Activated T-helper 1 cell treated with anti-CD3 and anti-CD28 coated beads, Interleukin-2, amount 50 U/mL, for 16 hours (primary cell): ENCODE data around the gene HDAC7.
A peak's percentile ranks its signal among the peaks of the same experiment; 100 is the strongest.

Experiments used
- DNase-seq, 2 donors: peaks; one replicate each; pipeline ENCODE4 v3.0.0-alpha.2; 2020; ENCODE audit warnings: low read depth in 1 of 2, low spot score in 1 of 2

The HDAC7 gene

DNA sequence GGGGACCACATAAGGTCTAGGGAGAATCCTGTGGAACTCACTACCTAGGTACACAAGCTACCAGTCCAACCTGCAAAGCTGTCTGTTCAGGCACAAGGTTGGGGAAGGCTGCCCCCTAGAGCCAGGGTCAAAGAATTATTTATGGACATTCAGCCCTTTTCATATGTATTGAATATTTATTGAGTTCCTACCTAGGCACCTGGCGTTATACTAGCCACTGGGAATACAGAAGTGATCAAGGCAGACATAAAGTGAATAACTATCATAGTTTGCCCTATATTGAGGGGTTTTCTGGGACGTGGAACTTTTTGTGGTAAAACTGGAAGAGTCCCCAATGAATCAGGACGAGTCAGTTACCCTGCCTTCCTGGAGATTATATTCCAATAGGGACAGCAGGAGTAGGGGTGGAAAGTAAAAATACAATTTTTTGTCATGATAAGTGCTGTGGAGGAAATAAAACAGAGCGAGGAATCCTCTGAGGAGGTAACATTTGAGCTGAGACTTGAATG, 52.4 kb downstream of the HDAC7 start:
- peak; percentile 41 to 49 for DNase-seq

DNA sequence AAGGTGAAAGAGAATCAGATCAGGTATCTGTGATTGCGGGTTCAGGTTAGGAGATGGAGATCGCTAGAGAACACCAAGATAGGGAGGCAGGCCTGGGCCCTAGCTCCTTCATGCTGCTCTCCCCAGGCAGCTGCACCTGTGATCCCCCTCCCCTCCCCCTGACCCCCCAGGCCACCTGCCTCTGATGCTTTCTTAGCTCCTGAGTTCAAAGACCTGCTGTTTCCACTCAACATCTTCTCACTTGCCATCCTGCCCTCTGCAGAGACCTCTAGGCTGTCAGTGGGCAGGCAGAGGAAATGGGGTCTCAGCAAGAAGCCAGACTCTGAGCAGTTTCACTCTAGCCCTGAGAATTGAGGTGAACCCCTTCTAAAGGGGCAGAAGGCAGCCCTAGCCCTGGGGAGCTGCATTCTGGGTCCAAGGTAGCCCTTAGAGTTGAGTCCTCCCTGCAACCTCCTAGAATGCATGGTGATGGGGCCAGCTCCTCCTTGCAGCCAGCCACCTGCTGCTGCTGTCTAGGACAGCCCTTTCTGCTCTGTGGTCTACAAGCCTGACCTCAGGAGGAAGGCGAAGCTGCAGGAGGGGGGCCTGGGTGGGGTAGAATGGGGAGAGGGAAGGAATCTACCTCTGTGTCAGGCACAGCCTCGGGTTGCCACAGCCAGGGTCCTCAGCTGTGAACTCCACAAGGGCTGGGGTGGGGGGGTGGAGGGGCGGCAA, 53.0 kb downstream of the HDAC7 start:
- no peak for DNase-seq

DNA sequence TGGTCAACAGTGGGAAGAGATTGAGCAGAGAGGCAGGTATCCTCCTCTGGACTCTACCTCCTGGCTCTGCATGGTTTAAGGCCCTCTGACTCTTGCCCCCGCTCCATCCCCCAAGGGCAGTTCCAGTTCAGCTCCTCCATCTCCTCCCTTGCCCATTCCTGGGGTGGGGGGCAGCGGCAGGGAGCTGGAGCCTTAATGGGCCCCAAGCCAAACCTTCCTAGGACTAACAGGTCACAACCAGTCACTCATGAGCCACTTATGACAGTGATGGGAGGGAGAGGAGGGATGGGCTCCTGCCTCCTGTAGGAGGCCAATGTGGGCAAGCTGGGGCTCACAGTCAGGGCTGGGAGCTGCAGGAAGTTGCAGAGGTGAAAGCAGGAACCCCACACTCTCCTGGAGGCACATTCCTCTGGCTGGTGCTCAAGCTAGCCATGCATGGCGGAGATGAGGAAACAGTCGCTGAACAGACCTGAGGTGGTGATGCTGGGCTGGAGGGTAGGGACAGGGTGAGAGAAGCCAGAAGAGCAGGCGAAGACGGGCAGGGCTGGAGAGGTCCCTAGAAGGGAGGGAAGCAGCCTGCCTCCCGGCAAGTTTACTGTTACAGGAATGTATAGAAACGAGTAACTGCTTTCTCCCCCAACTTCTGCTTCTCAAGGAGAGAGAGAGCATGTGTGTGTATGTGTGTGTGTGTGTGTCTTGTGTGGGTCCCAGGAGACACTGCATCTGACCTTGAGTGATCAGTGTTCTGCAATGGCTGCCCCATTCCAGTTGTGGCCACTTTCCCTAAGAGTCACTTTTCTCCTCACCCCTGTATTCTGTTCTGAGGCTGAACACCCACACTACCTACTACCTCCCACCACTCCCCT, 56.0 kb downstream of the HDAC7 start:
- no peak for DNase-seq

DNA sequence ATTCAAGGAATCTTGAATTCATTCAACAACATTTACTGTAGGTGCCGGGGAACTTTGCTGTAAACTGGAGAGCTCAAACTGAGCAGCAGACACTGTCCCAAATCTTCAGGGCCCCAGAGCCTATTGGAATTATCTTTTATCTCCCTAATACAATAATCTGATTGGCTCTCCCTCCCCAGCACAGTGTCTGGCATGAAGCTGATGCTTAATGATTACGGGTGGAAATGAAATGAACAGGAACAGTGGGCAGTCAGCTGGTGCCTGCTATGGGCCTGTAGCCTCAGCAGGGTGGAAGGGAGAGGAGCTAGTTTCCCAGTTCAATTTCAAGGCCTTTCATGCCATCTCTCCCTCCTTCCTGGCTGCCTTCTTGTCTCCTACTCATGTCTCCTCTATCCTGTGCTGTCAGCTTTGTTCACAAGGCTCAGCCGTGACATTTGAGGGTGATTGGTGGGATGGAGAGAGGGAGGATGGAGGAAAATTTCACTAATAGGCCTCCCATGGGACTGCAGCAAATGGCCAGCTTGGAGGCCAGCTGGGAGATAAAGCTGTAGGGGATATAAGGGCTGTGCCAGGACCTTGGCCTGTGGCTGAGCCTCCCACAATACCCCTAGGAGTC, 56.7 kb downstream of the HDAC7 start:
- no peak for DNase-seq

DNA sequence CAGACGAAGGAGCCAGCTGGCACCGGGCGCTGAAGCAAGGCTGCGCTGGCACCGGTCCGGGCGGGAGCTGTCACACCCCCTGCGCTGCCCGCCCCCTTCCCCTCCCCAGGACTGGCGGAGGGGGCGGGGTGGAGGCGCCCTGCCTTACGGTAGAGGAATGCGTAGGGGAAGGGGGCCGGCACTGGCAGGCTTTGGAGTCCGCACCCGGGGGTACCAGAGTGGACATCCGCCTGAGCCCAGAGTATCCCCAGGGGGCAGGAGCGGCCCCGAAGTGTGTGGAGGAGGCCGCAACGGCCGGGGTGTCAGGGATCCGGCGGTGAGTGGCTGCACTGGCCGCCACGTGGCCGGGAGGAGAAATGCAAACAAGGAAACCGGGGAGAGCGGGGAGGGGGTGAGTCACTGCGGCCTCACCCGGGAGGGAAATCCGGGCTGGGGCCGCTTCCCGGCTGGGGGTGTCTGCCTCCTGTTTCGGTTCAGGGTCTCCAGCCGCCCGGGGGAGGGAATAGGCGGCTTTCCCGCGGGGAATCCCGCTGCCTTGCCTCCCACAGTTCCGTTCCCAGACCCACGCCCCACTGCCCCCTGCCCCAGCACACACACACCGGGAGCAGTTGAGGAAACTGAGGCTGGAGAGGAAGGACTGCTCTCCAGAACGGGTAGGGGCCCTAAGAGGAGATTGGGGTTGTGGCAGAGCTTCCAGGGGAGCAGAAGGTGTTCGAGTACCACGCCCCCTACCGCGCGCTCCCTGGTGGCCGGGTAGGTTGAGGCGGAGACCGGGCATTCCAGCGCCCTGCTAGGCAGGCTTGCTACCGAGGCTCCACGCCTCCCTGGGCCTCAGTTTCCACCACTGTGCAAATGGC, 60.6 kb downstream of the HDAC7 start, which contains the start of gene RAPGEF3:
TSS of gene RAPGEF3 (minus strand) at position 47 of the 857 bp plus-strand sequence. CDS start 324 bp downstream, outside the sequence.
- DNase-seq, result peak; percentile 35 to 58

DNA sequence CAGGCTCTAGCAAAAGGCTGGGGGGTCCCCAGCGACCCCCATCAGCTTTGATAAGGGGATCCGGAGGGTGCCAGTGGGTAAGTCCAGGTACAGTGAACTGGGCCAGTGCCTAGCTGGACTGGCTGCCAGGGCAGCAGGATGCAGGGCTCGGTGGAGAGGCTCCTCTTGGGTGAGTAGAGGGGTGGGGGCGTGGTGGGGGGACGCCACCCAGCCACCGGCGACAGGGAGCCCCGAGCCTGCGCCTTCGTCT, 61.2 kb downstream of the HDAC7 start:
- DNase-seq, result no peak

DNA sequence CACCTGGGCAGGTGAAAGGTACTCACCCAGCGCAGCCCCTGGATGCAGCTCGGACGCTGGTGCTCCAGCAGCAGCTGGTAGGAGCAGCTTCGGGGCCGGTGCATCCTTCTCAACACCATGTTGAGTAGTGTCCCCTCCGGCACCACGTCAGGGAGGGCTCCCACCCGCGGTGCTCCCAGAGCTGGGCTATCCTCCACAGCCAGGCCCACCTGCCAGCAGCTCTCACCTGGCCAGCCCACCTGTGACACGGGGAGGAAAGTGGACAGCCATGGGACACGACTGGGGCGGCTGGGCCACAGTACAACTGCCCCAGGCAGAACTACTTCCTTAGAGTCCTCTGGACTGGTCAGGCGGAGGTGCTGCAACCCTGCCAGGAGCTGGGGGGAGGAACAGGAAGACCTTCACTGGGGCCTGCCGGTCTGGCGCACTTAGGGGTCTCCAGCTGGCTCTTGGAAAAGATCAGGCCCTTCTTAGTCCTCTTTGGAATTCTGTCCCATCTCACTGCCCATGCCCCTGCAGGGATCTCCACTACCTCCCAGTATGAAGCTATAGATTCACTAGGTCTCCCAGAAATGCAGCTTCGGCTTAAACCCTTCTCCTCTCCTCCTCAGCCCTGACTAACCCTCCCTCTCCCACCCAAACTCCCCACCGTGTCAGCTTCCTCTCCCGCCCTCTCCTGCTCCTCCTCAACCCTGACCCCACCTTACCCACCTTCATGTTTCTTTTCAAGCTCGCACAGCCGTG, 61.7 kb downstream of the HDAC7 start:
- no peak for DNase-seq

DNA sequence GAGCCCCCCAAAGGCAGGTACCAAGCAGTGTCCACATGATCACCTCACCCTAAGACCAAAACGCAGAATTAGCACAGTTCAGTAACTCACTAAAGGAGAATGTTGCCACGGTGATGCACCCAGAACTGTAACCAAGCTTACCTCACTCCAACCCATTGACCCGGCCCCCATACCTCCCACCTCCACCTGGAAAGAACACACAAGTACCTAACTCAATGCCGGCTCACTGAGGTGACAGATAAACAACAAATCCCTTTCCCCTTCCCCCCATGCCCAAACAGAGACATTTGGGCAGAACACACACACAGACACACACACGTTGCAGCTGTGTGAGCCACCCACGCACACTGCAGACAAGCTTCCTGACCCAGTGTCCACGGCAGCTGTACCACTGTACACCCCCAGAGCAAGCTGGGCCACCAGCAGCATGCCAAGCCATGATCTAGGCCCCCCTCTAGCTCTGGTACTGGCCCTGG, 62.3 kb downstream of the HDAC7 start:
- no peak for DNase-seq

DNA sequence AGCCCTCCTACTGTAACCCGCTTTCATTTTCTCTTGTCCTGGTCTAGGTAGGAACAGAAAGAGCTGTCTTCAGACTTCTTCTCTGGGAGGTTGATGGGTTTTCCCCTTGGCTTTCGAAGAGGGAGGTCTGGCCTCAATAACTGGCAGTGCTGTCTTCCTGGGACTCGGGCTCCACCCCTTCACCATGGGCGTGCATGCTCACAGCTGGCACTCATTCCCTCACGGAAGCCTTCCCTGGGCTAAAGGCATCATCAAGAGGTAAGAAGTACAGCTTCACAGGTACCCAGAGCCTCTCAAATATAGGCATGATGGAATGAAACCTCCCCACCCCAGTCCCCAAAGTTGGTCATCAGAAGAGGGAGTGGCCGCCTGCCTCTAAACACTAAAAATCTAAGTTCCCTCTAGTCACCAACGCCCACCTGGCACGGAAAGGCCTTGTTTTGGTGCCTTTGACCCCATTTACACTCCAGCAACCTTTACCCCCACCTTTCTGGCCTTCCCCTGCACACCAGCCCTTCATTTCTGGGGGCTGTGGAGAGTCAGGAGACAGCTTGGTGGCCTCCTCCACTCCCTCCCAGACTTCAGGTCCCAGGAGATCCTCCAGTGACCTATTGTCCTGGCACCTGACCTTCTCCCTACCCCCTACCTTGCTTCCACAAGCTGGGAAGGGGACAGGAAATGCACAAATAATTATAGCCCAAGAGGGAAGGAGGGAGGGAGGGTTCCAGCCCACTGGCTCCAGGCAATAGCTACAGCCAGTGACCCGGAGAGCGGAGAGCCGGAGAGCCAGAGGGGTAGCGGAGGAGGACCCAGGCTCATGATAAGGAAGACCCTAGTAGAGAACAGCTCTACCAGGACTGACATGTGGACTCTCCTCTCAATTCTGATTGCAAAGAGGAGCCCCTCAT, 63.8 kb downstream of the HDAC7 start:
- no peak for DNase-seq

DNA sequence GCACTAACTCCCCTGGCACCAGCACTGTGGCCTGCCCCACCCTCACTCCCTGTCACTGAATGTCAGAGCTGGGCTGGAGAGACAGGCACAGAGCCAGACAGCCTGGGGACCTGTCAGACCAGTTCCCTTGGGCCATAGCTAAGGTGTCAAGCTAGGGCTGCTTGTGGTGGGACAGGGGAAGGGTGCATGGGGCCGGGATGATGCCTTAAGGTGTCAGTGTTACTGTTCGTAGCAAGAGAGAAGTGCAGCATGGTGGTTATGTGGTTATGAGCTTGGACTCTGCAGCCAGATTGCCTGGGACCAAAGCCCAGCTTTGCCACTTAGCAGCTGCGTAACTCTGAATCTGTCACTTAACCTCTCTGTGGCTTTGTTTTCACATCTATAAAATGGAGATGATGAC, 64.8 kb downstream of the HDAC7 start:
- no peak for DNase-seq

DNA sequence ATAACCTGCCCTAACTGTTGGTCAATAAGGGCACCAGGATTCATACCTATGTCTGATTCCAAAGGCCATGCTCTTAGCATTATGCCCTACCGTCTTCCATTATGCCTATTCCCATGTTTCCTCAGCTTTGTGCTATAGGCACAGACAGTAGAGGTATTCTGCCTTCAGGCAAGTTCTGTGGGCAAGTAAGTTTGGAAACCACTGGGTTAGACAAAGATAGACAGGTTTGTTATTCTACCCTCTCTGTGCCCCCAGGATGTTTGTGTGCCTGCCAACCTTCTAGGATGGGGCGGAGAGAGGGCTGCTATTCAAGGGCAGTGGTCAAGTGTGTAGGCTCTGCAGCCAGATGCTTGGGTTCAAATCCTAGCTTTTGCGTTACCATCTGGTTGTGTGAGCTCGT, 65.6 kb downstream of the HDAC7 start:
- DNase-seq, result no peak

DNA sequence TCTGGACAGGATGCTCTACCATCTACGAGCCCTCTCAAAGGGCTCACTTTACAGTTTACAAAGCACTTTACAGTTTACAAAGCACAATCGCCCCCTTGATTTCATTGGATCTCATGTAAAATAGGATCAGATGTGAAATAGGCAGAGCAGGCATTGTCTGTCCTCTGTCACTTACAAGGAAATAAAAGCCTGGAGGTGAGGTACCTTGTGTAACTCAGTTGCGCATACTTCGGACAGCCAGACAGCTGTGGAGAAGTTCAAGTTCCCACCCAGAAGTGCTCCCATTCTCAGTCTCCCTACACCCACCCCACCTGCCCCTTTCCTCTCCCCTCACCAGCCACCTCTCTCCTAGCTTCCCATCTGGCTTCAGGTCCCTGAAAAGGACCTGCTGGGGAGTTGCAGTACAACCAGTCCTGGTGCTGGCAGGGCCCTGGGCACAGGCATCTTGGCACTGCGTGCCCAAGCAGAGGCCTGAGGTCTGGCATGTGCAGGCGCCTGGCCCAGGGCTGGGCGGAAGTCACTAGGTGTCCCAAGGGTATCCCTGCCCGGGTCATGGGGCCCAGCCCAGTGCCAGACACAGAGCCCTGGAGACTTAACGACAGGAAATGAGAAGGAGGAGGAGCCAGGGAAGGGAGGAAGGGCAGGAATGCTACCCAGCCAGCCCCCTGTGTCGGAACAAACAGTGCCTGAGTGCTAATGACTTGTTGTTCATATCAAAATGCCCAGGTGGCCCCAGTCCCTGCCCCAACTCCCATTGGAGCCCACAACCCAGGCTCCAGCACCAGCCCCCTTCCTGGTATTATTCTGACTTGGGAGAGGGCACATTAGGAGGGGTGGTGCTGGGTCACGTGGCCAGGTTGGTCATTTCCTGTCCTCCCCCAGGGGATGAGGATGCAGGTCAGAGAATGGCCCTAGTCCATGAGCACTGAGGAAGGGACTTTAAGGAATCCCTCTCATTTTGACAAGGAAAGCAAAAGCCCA, 66.4 kb downstream of the HDAC7 start:
- no peak for DNase-seq

DNA sequence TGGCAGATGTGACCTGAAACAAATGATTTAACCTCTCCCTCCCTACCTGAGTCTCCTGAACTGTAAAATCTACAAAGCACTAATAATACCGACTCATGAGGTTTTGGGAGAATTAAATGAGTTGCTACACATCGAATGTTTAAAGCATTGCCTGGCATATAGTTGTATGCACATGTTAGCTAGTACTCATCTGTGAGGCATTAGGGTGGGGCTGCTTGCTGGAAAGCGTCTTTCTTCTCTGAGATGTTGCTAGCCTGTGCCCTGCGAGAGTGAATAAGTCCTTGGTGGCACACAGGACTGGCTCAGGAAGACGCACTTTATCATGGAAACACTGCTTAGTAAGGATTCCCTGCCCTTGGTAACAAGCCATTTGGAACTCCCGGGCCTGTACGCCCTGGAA, 67.2 kb downstream of the HDAC7 start:
- DNase-seq, result no peak

DNA sequence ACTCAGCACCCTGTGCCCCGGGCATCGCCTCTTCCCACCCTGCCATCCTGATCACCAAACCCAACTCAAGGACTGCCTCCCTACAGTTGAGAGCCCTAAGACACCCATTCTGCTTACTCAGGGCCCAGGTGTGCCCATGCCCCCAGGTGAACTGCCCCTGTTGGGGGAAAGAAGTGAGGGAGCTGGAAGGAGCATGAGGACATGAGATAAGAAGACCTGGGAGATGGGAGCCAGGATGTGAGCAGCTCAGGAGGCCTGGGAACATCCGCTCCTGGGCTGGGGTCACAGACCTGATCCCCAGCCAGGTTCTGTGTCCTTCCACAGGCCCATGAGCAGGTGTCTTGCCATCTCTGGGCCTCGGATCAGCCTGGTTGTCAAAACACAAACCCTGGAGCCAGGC, 67.6 kb downstream of the HDAC7 start:
- DNase-seq, result no peak

DNA sequence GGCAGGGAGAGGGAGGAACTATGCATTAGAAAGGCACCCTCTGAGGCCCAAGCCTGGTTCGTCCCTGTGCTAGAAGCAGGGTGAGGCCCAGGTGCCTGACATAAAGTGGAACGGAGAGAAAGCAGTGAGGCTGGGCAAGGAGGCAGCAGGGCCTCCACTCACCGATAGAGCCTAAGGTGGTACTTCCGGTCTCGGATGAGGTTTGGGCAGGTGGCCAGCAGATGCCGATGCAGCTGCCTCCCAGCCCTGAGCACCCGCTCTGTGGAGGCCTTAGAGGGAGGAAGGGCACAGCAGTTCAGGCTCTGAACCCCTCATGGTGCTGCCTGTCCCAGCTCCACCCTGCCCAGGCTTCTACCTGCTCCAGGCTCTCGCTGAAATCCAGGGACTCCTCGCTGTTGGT, 68.1 kb downstream of the HDAC7 start:
- no peak for DNase-seq

DNA sequence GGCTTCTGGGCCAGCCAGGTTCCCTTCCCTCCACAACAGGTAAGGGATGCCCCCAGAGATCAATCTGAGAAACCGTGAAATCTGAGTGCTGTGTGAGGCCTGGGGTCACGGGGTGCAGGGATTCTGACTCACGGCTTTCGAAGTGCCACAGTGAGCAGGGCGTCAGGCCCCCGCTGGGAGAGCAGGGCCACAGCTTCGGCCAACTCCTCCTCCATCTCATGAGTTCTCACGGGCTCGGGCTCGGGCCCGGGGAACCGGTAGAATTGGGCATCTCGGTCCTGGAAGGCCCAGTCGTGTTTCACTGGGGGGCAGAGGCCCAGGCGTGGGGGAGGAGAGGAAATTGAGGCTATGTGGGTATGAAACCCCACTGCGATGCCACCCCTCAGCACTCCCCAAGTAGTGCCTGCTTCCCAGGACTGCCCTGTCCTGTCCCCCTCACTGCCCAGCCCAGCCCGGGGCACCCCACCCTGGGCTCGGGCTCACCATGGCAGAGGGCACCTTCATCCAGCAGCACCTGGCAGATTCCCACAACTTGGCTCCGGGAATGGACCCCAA, 68.7 kb downstream of the HDAC7 start:
- no peak for DNase-seq

DNA sequence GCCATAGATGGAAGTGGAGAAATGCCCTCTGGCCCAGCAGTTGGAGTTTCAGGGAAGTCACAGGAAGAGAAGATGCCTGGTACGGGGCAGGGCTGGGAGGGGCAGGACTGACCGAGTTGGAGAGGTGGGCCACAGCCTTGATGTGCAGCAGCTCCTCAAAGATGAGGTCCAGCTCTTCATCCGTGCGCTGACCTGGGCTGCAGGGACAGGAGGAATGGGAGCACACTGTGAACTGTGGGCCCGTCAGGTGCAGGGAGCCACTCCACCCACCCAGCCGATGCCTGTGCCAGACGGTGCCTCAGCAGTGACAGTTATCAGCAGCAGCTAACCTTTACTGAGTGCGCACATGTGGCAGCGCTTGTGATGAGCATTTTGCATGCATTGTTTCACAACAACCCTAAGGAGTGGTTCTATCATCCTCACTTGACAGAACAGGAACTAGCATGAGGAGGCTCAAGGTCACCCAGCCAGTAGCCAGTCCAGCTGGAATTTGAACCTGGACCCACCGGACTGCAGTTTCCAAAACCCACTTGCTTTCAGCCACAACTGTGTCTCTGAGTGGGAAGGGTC, 69.4 kb downstream of the HDAC7 start:
- DNase-seq, result no peak
